Stimulated activated CD4-positive, alpha-beta T cell treated with anti-CD3 and anti-CD28 coated beads, Interleukin-4, amount 100 ng/mL, for 24 hours (primary cell): ENCODE measurements around the gene DDX43.
"Not testable (repeated sequence)": the region's sequence is repeated elsewhere in the genome, so short reads cannot be mapped to it uniquely, and the experiment has no call there.

Experiments used
- DNase-seq: peaks from one replicate; pipeline ENCODE4 v3.0.0-alpha.2; 2020

Gene DDX43

DNA sequence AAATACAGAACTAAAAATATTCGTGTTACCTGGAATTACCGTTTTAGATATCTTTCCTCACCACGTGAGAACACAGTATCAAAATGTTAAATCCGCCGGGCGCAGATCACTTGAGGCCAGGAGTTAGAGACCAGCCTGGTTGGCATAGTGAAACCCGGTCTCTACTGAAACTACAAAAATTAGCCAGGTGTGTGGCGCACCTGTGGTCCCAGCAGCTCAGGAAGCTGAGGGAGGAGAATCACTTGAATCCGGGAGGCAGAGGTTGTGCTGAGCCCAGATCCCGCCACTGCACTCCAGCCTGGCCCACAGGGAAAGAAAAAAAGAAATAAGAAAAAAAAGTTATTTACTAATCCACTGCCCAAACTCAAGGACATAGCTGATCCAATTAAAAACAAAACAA is 4.8 kb upstream of the DDX43 start:
- DNase-seq = no peak

DNA sequence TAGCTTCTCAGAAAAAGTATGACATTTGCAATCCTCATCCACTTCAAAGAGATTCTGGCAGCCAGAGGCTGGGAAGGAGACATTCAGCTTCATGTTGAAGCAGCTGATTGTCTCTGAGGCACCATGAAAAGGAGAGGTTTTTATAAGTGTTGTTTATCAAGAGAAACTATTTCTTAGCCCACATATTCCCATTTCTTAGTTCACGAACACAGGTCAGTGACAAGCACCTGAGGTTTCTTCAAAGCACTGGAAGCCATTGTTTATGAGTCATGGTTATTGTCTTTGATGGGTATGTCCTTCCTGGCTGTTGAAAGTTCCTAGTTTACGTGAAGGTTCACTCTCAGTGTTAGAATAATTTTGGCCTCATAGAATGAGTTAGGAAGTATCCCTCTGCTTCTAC is 3.0 kb upstream of the DDX43 start:
- DNase-seq = no peak

DNA sequence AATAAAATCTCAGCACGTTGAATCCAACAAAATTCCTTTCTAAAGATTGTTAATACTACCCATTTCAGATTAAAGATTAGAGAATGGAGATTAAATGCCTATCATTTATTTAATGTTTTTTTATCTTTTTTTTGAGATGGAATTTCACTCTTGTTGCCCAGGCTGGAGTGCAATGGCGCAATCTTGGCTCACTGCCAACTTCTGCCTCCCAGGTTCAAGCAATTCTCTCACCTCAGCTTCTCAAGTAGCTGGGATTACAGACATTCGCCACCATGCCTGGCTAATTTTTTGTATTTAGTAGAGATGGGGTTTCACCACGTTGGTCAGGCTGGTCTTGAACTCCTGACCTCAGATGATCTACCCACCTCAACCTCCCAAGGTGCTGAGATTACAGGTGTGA is 2.4 kb upstream of the DDX43 start:
- DNase-seq = not testable (repeated sequence)

DNA sequence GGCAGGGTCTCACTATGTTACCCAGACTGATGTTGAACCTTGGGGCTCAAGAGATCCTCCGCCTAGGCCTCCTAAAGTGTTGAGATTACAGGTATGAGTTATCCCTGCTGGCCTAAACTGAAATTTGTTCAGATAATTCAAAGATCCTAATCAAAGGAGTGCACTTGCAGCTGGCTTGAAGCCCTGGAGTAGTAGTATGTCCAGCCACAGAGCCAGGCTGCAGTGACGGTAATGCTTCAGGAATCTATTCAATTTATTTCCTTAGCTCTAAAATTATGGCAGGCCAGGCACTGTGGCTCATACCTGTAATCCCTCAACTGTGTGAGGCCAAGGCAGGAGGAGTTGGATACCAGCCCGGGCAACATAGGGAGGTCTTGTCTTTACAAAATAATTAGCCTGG is 1.4 kb upstream of the DDX43 start:
- no peak for DNase-seq

DNA sequence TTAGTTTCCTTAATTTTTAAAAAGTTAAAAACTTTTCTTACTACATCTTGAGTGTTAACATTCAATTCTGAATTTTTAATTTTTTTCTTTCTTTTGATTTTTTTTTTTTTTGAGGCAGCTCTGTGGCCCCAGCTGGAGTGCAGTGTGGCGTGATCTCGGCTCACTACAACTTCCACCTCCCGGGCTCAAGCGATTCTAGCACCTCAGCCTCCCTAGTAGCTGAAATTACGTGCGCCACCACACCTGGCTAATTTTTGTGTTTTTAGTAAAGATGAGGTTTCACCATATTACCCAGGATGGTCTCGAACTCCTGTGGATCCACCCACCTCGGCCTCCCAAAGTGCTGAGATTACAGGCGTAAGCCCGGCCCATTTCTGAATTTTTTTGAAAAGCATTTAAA is 1.2 kb downstream of the DDX43 start:
- no peak for DNase-seq

DNA sequence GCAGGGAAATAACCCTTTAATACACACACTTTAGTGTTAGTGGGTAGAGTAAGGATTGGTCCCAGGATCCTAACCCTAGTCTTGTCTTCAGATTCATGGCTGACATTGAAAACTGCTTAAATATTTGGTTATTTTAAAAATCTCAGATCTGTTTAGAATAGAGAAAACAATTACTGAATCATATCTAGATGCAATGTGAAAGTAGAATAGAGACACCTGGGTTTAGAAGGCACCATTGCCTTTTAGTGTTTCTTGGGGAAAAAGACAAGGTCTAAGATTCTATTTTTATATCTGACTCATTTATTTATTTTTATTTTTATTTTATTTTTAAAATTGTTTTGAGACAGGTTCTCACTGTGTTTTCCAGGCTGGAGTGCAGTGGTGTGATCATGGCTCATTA is 6.0 kb downstream of the DDX43 start:
- DNase-seq = no peak

DNA sequence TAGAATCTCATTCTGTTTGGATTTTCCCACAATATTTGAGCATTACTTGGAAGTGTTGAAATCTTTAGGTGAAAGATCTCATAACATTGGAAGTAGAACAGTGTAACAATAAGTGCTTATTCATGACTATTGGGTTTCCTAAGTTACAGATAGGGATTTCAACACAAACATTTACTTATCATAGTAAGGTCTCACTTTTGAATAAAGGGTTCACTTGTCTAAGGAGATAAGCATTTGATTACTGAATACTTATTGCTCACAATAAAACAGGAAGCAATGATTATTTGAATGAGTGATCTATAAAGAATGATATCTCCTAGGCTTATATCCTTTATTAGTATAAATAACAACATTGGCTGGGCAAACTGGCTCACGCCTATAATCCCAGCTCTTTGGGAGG is 14.8 kb downstream of the DDX43 start:
- DNase-seq = no peak

DNA sequence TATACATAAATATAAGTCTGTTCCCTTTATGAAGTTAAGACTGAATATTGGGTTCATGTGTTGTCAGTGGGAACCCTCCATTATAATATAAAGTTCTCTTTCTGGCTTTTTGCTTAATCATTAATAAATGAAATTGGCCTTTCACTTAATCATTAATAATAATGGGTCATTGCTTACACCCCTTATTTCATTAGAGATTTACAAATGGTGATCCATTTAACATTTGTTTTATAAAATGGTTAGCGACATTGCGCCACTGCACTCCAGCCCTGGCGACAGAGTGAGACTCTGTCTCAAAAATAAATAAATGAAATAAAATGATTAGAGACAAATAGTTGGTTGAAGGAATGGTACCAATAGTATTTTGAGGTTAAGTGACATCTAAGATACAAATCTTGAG is 18.5 kb downstream of the DDX43 start:
- DNase-seq = no peak

DNA sequence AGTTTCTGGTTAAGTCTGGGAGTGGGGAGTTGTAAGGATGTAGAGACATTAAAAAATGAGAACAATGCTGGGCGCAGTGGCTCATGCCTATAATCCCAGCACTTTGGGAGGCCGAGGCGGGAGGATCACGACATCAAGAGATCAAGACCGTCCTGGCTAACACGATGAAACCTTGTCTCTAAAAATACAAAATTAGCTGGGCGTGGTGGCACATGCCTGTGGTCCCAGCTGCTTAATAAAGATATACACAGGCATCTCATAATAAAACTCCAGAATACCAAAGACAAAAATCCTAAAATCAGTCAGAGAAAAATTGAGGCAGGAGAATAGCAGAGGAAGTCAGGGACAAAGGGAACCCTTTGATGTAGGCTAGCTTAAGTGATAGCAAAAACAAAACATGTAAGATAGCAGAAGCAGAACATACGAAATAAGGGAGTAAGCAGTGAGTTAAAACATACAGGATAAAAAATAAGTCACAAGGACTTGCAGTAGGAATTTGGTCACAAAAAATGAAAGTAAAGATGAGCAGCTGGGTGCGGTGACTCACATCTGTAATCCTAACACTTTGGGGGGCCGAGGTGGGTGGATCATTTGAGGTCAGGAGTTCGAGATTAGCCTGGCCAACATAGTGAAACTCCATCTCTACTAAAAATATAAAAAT is 23.6 kb downstream of the DDX43 start:
- DNase-seq = no peak

DNA sequence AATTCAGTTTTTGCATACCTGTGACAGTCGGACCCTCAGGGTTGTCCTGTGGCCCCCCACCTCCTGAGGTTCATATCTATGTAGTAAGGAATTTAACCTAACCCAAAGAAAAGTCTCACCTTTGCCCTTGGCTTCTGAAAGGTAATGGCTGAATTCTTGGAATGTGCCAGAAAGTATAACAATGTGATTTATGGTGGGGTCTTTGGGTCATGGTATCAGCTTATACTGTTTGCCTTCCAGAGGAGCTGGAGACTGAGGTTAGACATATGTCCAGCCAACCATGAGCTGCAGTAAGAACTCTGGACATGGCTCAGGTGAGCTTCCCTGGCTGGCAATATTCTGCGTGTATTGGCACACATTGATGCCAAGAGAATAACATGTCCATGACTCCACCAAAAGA is 26.9 kb downstream of the DDX43 start:
- no peak for DNase-seq

DNA sequence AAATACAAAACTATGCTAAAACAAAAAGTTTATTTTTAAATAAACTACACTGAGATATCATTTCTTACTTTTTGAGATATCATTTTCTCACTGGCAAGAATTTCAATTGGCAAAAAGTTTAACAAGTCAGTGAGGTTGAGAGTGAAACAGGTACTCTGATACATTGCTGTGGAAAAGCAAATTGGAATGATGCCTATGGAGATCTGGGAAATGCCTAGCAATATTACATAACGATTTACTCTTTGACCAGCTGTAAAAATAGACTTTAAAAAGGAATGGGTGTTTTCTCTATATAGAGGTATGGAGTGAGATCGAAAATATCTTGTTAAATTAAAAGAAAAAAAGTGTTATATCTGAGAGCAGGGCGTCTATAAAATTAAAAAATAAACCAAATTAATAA is 40.6 kb downstream of the DDX43 start:
- DNase-seq = no peak

DNA sequence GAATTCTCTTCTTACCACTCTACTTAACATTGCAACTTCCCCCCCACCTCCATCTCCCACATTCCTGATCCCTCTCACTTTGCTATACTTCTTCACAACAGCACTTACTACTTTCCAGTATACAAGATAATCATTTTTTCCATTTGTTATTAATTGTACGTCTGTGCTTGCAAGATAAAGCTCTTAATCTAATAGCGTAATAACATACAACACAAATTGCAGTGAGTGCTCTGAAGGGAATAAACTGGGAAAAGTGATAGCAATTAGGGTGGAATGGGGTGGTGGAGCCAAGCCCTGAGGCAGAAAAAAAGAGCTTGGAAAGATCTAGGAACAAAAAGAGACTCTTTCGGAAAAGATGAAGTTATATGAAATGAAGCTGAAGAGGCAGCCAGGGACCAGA is 48.9 kb downstream of the DDX43 start:
- no peak for DNase-seq

DNA sequence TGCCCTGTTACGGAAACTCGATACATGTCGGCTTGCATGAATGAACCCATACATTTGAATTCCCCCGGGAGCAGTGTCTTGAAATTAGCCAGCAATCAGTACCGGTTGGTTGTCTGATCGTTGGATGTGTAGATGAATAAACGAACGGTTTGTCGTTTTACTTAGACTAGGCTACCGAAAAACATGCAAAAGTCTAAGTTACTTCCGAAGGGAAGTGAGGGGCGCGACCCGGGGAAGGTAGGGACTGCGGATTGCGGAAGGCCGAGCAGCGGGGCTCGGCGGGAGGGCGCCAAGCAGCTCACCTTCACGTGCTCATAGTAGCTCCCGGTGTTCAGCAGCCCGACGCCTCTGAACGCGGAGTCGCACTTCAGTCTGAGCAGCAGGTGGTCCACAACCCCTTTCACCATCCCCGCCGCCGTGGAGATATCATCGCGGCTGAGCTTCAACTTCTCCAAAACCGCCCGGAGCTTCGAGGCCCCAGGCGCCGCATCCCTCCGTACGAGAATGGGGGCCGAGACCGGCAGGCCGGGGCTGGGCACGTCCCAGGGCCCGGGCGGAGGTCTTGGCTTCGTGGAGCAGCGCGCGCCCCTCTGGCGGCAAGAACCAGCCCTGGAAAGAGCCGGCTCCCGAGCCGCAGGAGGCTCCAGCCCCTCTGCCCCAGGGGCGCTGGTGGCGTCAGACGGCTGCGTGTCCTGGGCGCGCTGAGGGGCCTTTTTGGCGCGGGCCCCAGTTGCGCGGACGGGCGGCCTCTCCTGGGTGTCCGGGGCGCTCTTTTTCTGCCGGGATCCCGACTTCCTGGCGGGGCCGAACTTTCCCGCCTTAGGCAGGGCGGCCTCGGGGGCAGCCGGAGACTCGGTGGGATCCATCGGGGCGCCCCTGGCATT is 56.8 kb downstream of the DDX43 start:
- DNase-seq = peak; percentile 47

DNA sequence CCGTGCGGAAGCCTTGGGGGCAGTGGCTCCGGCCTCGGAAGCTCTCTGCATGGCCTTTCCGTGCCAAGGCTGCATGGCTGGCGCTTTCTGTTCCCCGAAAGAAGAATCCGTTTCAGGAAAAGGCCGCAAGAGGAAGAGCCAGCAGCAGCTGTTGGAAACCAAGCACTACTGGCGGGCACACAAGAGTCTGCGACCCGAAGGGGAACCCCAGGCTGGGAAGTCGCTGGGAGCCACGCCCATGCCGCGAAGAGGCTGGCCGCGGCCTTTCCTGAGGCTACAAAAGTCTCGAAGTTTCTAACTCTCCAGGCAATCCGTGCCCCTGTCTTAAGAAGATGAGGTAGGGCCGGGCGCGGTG is 57.5 kb downstream of the DDX43 start, which contains the start of gene CGAS:
CGAS (minus strand) TSS at position 191 of the 355 bp plus-strand sequence; CDS start at position 75, 116 bp downstream.
- DNase-seq = peak; percentile 79

DNA sequence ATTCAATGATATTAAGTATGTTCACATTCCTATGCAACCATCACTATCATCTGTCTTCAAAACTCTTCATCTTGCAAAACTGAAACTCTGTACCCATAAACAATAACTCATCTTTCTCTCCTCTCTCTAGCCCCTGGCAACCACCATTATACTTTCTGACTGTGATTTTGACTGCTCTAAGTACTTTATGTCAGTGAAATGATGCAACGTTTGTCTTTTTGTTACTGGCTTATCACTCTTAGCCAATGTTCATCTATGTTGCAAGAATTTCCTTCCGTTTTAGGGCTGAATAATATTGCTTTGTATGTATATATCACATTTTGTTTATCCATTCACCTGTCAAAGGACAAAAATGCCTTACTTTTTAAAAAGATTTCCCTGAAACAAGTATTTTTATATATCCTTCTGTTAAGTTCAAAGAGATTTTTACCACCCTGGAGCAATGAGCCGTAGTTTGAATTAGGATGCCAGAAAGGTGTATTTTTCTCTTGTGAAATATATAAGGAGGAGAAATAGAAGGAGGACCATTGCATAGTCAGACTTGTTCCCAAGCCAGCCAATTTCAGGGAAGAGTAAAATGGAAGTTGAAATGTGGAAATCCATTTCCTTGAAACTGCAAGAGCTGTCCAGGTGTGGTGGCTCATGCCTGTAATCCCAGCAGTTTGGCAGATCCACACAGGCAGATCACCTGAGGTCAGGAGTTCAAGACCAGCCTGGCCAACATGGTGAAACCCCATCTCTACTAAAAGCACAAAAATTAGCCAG is 61.4 kb downstream of the DDX43 start:
- DNase-seq = no peak

DNA sequence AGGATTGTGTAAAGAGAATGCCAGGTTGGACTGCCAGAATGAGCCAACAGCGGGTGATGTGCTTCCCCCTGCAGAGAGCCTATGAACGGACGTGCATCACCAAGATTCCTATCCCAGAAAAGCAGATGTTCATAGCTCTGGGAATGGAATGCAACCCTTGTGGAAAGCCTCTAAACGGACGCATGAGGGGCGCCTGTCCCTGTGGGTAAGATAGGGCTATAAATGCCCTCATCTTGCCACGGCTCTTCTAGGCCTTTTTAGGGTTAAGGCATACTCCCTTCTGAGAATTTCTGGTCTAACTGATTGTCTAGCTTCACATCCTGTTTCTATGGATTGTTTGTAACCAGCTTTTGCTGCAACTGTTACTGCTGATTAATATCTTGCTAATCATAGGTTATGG is 64.8 kb downstream of the DDX43 start:
- DNase-seq = not testable (repeated sequence)

DNA sequence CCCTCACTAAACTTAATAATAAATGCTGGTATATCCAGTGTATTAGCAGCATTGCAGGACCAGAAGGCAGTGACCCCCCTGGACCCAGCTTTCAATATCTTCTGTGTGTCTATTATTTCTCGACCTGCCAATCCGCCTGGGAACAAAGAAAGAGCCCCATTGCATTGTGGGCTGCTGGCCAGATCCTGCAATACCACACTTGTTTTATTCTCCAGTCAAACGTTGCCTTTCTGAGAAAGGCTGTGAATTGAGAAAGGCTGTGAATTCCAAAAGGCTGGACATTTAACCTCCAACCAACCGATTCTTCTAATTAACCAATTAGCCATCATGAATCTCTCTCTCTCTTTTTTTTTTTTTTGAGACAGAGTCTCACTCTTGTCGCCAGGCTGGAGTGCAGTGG is 65.4 kb downstream of the DDX43 start:
- no peak for DNase-seq

DNA sequence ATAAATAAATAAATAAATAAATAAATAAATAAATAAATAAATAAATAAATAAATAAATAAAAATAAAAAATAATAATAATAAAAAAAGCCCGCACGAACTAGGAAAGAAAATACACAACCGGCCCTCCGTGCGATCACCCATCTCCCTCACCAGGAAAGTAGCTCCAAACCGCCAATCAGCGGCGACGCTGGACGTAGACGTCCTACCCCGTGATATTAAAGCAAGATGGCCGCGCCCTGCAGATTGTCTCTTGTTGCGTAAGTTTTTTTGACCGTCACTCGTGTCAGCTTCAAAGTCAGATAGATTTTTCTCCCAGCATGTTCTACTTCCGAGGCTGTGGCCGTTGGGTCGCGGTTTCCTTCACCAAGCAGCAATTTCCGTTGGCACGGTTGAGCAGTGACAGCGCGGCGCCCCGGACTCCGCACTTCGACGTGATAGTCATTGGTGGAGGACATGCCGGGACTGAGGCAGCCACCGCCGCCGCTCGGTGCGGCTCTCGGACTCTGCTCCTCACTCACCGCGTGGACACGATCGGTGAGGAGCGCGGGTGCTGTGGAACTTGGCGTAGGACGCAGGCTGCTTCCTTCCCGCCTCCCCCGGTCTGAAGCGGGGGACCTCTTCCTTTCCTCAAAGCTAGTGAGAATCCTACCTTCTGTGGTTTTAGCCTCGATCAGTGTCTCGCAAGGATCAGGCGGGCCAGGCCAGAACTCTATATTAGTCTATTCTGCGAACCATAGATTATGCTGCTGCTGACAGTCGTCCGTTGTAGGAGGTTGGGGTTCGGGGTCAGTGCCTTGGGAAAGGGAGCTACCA is 67.1 kb downstream of the DDX43 start, which contains the start of gene MTO1:
MTO1 (plus strand) TSS at position 201 of the 814 bp plus-strand sequence; CDS start at position 319, 118 bp downstream.
- peak; percentile 86 for DNase-seq
